Raji (cell line): ENCODE results near the gene GIT2.

Experiments used
- POLR2A ChIP-seq: IDR thresholded peaks from 2 replicates; pipeline ENCODE4 v1.6.1; 2011; ENCODE audit warnings: low read depth, low read length, control low read depth; ENCODE audit not compliant: insufficient read depth

Gene GIT2

DNA sequence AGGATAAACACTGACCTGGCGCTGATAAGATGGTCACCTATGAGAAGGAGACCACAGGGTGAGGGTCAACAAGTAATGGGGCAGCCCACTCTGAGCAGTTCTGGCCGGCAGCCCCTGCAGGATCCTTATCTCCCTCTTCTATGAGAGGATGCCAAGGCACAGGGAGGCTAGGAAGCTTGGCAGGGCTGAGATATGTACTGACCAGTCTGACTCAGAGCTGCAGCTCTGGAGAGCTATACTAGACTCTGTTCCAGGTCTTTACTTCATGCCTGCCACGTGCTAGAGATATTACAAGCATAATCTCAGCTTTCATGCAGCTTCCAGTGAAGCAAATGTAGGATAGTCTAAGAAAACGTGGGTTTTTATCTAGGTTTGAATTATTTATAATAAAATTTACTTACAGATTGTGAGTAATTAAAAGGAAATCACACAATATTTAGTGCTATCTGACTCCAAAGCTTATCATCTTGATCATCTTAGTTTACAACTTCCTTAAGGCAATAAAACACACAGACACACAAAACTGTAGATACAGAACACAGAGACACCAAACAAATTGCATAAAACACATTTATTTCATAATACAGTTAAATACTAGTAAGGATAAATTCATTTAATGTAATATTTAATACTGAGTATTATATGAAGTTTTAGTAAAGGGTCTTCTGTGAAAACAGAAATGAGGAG is 32.3 kb downstream of the GIT2 start:
- TF ChIP-seq POLR2A, result no peak

DNA sequence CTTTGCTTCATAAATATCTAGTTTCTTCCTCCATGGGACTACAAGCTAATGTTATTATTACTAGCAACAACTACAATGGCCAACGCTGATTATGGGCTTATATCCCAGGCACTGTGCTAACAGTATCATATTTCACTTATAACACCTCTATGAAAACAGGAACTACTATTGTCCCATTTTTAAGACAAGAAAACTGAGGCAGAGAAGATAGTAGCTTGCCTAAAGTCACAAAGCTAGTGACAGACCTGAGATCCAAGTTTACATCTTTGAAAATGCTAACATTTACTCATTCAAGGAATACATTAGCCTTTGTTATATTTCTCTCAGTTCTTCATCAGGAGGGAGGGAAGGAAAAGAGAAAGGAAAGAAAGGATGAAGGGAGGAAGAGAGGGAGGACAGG is 32.8 kb downstream of the GIT2 start:
- TF ChIP-seq POLR2A, result no peak

DNA sequence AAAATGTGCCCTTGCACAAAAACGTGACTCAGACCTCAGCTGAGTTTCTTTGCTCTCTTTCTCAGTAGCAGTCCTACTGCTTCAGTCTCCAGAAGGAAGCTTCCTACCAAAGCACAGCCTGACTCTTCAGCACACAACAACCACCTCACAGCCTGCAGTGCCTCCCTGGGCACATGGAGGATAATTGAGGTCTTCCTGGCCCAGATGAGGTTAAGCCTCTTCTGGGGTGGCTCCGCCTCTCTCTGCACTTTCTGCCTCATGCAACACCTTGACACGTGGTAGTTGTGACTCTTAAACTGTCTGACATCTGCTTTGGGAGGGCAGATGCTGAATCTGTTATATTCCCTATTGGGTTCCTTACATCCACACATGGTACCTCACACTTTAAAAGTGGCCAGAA is 33.8 kb downstream of the GIT2 start:
- TF ChIP-seq POLR2A, result no peak

DNA sequence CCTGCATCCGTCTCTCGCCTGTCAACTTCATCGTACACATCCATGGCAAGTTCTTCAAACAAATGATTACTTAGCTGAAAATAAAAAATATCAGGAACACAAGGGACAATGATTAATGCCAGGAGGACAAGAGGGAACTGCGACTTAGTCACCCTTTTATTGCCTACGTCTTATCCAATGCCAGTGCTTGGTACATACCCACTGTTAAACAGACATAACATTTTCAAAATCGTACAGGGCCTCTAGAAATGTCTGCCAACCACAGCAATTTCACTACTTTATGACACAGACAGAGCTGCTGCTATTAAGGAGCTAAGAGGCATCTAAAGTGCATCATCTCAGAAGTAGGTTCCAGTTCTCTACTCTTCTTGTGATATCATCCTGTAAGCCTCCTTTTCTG is 34.6 kb downstream of the GIT2 start:
- no peak for TF ChIP-seq POLR2A

DNA sequence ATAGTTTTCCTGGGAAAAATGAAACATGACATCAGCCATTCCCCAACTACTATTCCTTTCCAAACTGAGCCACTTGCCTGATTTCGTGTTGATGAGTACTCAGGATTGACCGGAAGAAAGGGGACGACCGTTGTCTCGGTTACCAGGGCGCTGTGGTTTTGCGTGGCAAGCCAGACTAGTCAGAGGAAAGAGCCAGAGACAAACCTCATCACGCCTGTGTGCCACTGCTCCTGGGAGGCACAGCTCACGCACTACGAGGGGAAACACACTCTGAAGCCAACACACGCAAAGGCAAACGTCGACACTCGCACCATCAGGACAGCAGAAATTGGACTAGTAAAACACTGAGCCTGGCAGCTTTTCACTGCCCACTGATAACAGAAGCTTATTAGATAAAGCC is 35.0 kb downstream of the GIT2 start:
- TF ChIP-seq POLR2A, result no peak

DNA sequence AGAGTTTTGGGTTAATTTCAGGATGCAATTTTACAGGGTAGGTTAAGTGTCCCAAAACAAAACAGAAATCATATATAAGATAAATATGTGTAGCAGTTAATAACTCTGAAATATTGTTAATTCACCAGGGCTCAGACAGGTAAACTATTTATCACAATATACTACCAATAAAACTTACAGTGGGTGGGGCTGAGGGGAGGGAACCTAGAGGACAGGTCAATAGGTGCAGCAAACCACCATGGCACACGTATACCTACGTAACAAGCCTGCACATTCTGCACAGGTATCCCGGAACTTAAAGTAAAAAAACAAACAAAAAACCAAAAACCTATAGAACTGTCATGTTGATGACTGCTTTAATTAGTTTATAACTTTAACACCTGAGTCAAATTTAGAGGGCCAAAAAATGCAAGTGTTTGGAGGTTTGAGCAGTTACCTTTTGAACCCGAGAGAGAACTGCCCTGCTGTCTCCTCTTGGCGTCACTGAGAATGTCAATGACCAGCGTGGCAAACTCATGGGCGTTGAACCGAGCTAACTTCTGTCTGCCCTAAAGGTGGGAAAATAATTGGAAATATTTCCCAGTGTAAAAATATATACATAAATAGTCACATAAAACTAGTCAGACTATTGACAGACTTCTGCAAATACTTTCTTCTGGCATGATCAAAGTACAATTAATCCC is 36.6 kb downstream of the GIT2 start:
- no peak for TF ChIP-seq POLR2A

DNA sequence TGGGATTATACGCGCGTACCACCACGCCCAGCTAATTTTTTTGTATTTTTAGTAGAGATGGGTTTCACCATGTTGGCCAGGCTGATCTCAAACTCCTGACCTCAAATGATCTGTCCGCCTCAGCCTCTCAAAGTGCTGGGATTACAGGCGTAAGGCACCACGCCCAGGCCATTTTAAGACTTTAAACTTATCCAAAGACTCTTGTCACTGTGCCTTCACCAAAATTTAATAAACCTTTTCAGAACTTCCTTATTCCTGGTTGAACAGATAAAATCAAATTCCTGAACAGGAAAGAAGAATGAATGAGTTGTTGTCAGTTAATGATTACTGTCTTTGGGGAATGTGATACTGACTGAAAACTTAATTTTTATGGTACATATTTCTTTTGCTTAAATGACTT is 37.8 kb downstream of the GIT2 start:
- TF ChIP-seq POLR2A, result no peak

DNA sequence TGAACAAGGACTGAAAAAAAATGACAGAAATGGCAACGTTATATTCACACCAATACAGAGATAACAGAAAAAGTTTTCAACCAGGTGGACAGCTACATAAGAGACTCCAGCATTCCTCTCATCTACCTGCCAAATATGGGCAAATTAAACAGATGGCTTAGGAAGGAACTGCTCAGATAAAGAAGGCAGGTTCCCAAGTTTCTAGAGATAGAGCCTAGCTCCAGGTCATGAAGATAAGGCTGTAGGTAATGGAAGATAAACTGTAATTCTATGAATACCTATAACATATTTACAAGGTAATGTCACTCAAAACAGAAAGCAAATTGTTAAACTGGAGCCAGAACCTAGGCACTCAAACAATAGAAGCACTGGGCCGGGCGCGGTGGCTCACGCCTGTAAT is 42.5 kb downstream of the GIT2 start:
- no peak for TF ChIP-seq POLR2A

DNA sequence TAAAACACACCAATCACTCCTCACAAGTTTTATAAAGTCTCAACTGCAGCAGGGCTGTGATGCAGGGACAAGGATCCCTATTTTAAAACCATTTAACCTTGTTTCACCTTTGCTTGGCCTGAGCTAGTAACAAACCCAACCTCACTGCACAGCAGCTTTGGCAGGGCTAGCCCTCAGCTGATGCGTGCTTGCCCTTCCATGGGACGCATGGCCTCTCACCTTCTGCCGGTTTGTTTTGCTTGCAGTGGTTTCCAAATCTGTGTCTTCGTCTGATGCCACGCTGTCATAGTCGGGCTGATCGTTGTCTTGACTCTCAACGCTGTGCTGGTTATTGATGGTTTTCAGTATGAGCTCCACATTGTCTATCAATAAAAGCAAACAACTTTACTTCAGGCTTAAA is 43.3 kb downstream of the GIT2 start:
- TF ChIP-seq POLR2A, result no peak

DNA sequence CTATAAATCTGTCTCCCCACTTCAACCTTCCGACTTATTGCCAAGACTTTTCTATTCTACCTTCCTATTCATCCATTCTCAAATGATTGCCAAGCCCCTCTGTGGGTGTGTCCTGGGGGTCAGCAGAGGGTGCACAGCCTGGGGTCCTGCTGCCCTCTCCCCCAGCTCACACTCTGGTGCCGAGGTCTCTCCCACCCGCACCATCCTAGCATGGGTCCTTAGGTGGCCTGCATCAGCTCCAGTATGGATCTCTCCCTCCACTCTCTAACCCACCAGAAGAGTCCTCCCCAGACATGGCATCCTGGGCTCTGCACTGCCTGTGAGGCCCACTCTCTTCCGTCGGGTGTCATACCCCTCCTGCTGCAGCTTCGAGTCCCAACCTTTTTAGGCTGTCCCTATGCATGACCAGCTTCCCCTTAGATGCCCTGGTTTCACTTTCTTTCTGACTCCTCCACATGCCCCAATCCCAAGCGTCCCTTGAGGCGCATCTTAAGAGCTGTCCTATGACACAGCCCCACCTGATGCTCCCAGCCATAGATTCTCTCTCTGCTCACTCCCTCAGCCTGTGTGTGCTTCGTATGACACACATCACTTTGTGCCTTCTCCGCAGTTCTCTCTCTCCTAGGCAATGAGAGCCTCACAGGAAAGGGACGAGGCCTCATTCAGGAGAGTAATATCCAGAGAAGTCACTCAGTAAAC is 43.9 kb downstream of the GIT2 start:
- no peak for TF ChIP-seq POLR2A

DNA sequence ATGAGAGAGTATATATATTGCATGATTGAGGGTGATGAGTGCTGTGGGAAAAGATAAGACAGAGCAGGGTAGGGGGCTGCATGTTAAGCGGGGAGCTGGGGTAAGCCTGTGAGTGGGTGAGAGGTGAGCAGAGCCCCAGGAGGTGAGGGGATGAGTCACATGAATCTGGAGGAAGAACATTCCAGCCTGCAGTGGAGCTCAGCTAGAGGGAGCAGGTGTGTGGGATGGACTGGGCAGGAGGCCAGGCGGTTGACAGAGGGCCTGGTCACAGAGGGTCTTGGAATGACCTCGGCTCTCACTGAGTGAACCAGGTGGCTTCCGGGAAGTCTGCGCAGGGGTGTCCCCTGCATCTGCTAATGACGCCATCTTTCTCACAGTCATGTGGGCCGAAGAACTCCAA is 44.4 kb downstream of the GIT2 start:
- no peak for TF ChIP-seq POLR2A

DNA sequence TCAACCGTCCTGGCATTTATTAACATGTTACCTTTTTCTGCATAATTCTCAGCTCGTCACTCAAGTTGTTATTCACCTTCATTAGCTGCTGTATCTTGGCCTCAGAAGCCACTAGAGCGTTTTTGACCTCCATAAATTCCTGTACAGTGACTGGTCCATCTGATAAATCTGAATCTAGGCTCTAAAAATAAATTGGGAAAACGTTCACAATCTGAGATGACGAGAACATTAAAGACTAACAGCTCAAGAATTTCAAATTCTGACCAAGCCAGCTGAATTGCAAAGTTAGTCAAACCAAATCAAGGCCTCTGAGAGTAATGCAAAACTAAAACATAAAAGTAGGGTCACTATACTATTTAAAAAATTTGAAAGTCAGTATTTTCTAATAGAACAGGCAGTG is 45.0 kb downstream of the GIT2 start:
- no peak for TF ChIP-seq POLR2A

DNA sequence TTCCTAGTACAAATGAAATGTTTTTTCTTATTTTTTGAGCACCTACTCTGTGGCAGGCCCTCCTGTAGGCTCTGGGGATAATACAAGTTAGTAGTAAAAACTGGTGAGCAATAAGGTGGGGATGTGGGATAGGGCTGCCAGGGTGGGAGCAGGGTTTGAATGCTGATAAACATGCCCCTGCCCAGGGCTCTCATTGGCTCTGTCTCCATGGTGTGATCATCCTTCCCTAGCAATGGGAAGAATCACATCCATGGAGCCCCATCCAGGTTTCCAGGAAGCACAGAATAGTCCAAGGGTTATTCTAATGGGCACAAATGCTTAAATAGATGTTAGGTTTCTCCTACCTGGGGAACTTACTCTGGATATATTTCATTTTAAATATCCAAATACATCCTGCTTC is 45.5 kb downstream of the GIT2 start:
- no peak for TF ChIP-seq POLR2A

DNA sequence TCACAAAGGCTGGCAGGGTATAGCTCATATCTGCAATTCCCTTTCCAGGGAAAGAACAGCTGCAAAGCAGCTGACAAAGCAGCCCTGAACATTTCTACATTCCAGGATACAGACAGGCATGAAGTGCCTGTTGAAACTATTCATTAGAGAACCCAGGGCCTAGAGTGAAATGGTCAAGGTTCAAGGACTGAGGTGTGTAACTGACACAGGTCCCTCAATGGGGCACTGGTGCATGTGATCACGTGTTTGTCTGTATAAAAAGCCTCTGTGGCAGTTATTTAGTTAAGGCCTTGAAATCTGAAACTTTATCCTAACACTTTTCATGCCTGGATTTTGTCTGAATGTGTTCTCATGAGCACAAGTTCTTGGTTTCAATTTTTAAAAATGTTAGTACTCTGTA is 47.1 kb downstream of the GIT2 start:
- no peak for TF ChIP-seq POLR2A

DNA sequence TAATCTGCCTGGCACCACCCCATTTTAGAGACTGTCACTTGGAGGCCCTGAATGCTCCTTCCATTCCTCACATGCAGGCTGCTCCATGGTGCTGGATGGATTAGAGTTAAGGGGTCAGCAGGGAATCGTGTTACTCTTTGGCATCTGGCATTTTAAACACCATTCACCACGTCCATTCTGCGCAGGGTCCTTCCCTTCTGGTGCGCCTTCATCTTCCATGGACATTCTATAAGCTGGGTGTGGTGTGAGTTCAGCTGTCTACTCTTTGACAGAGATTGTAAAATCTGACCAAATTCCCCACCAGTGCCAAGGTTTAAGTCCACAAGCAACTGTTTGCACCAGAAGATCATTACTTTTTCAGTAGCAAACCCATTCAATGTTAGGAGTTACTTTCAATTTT is 47.8 kb downstream of the GIT2 start:
- TF ChIP-seq POLR2A, result no peak

DNA sequence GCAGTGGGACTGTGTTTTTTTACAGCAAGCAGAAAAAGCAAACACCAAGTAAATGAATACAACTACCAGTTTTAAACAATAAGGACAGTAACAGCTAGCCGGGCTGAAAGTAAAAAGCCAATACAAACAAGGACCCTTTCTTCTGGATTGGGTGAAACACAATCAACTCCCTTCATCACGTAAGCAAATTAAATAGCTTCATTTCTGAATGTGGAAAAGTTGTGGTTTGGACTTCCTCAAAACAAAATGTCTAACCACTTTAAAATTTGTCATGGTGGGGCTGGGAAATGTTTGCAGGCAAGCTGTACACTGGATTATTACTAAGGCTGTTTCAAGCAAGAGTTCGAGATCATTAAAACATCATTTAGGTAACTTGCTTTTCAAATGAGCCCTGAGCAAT is 48.6 kb downstream of the GIT2 start:
- no peak for TF ChIP-seq POLR2A
